Loucy (cell line): ENCODE results near the gene TCF7L2.

Experiments used
- EZH2phosphoT487 ChIP-seq: fragments of 200-600 bp; IDR thresholded peaks from 2 replicates; pipeline ENCODE4 v1.6.1; 2018; ENCODE audit warnings: antibody characterized with exemption, mild to moderate bottlenecking, moderate library complexity, borderline replicate concordance
- TF ChIP-seq, protein P1 (sequence below): fragments of 200-600 bp; sonication (generic); conservative IDR thresholded peaks from 2 replicates; pipeline ENCODE4 v1.5.1; 2014; ENCODE audit warnings: mild to moderate bottlenecking, antibody characterized with exemption, low read length

DNA sequence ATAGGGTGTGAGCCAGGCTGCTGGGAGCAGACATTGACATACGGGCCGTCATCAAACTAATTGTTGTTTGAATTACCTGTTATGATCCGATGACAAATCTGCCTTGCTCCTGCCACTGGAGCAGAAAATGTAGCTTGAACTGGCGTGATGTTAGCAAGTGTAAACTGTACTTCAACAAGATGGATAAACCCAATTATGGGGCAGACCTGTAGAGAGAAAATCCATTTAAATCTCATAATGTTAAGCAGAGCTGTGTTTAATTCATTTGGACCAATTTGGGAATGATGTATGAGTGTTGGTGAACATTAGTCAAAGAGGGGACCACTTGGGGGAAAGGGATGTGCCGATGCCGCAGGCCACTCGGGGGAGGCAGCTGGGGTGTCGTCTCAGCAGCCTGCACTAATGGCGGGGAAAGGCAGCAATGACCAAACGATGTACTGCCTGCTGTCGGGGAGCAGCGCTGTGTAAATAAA, 27.4 kb downstream of the TCF7L2 start:
- TF ChIP-seq, protein P1, sequence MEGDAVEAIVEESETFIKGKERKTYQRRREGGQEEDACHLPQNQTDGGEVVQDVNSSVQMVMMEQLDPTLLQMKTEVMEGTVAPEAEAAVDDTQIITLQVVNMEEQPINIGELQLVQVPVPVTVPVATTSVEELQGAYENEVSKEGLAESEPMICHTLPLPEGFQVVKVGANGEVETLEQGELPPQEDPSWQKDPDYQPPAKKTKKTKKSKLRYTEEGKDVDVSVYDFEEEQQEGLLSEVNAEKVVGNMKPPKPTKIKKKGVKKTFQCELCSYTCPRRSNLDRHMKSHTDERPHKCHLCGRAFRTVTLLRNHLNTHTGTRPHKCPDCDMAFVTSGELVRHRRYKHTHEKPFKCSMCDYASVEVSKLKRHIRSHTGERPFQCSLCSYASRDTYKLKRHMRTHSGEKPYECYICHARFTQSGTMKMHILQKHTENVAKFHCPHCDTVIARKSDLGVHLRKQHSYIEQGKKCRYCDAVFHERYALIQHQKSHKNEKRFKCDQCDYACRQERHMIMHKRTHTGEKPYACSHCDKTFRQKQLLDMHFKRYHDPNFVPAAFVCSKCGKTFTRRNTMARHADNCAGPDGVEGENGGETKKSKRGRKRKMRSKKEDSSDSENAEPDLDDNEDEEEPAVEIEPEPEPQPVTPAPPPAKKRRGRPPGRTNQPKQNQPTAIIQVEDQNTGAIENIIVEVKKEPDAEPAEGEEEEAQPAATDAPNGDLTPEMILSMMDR: no peak
- no peak for TF ChIP-seq EZH2phosphoT487
